GM12892 (cell line): ENCODE results near the gene PNMA6F.
"Not testable (repeated sequence)": the region's sequence is repeated elsewhere in the genome, so short reads cannot be mapped to it uniquely, and the experiment has no call there.

ENCODE experiments used
- POLR2A ChIP-seq: IDR thresholded peaks from 2 replicates; pipeline ENCODE4 v1.6.1; 2011; ENCODE audit warnings: low read depth, low read length, control low read depth
- POLR2AphosphoS5 ChIP-seq: IDR thresholded peaks from 2 replicates; pipeline ENCODE4 v1.6.1; 2011; ENCODE audit warnings: low read depth, low read length, control low read depth
- TAF1 ChIP-seq: IDR thresholded peaks from 2 replicates; pipeline ENCODE4 v1.6.1; 2011; ENCODE audit warnings: low read depth, mild to moderate bottlenecking, control low read depth, low read length, borderline replicate concordance

GRCh38 chrX:153288807-153289206 lies 32.8 kb downstream of the PNMA6F start:
- TF ChIP-seq POLR2A, TAF1, POLR2AphosphoS5: not testable (repeated sequence)
